Middle frontal gyrus (tissue), 1 donor: ENCODE measurements around the gene RALGAPA2.

ENCODE experiments used
- DNase-seq: peaks from one replicate; pipeline ENCODE4 v3.0.0-alpha.2; 2015; ENCODE audit warnings: low spot score; ENCODE audit errors: extremely low spot score

Gene RALGAPA2

DNA sequence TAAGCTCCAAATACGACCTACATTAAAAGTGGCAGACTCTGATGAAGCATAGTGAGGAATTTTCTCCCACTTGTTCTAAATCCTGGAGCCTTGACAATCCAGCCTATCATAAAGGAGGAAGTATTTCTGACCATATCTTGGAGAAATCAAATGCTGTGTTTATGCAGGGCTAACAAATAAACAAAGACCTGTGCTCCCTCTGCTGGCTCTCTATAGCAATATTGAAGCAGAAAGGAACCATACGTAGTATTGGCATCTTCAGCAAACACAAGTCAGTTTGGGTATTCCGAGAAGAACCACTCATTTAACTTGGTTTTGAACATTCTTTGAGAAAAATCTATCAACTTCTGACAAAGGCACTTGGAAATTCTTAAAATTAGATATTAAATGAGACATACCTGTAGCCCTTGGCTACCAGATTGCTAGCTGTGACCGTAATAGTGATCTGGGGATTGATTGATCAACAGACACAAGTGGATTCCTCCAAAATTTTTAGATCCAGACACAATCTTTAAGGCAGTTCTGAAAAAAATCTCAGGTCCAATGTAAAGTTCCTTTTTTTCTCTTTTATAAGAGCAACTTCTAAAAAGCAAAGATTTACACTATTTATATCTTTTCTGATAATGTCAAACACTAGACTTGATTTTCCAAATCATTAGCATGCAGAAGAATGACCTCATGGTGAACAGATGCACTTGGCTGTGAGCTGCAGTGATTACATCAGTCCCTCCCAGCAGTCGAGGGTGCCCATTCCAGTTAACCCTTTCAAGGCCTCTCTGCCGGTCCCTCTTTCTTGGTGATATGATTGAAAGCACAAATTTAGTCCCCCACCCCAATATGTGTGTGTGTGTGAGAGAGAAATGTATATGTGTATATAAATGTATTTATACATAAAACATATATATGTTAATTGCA is 304.3 kb downstream of the RALGAPA2 start:
- DNase-seq = no peak

DNA sequence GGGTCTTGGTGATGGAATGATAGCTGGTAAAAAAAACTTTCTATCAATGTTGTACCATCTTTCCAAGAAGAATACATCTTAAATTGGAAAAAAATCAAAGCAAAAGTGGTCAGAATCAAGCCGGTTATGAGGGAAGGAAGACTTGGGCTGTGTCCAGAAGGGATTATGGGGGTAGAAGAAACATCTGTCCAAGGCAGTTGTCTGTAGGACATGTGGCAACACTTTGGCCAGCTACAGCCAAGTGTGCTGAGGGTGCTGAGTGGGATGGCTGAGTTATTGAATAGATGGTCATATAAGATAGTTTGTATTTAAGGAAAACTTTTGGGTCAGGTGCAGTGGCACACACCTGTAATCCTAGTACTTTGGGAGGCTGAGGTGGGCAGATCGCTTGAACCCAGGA is 306.1 kb downstream of the RALGAPA2 start:
- no peak for DNase-seq

DNA sequence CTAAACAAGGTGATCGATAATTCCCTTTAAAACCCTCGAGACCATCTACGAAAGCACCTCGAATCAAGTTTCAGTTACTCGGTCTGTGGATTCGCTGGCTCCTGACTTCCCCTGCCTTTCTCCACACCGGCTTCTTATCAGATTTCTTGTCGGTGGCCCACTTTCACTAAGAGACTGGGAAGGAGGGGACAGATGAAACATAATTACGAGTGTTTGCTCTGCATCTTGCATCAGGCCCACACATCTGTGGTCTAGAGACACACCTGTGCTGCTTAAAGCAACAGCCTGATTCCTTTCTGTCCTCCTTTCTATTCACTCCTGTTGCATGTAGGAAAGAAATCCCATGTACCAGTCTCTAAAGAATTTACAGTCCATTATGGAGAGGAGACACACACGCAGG is 306.8 kb downstream of the RALGAPA2 start:
- DNase-seq = no peak

DNA sequence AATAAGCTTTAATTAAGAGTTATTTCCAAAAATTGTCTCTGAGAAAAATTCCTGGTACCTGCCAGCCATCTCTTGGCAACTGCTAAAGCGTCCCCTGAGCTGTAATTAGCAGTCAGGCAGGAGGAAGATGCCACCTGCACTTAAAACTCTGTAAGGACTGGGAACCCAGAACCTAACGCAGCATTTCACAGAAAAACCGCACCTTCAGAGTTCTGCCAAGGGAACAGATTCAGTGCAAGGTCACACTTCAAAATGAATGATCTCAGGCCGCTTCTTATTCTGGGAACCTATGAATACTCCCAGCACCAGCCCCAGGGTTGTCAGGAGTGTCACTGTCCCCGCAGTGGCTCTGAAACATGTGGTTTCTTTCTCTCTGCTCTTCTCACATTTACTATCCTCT is 307.8 kb downstream of the RALGAPA2 start:
- DNase-seq = no peak

DNA sequence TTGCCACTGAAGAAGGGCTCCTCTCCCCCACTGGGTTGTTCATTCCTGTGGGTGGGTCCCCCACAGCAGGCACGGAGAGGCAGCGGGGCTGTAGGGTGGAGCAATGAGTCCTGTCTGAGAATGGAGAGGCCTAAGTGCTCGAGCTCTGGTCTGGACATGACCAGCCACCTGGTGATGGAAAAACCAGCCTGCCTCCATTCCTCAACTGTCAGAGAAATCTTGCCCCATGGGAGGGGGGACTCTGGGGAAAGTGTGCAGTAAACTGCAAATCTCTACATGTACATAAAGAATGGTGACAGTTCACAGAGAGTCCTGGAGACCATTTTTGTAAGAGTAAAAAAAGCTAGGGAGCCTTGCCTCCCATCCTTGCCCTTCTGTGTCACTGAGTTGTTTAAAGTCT is 310.5 kb downstream of the RALGAPA2 start:
- no peak for DNase-seq

DNA sequence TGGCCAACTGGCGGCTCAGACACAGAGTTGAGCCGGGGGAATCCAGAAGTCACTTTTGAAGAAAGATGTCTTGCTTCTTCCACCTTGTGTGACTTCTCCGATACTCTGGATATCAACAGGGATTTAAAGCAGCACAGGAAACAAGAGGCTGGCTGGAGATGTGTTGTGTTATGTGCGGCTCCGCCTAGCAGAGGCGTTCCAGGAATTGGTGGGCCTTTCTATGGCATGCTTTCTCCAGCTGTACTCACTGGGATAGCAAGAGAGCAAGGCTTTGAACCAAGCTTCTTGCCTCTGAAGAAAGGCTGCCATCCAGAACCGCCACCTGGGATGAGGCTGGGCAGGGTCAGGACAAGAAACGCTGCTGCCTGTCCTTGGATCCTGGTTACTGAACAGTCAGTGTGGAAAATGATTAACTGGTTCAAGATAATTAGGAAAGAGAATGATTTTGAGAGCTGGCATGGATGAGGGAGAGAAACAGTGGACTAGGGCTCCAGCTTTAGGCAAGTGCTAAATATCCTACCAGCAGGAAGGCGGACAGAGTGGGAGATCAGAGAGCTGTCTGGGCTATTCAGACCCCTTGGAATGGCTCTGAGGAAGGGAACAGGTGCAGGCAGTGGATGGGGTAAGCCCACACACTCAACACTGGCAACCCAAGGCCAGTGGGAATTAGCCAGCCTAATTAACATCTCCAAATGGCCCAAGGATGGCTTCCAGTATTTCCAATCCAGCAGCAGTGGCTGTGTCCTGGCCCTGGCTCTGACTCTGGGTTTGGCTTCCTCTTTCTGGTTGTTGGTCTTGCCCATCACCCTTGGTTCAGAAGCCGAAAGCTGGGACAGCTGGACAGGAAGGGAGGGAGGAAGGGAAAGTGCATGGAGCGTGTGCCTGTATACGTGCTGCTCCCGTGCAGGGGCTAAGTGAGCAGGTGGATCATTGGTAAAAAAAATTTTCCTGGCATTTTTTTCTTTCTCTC is 312.6 kb downstream of the RALGAPA2 start:
- DNase-seq = no peak

DNA sequence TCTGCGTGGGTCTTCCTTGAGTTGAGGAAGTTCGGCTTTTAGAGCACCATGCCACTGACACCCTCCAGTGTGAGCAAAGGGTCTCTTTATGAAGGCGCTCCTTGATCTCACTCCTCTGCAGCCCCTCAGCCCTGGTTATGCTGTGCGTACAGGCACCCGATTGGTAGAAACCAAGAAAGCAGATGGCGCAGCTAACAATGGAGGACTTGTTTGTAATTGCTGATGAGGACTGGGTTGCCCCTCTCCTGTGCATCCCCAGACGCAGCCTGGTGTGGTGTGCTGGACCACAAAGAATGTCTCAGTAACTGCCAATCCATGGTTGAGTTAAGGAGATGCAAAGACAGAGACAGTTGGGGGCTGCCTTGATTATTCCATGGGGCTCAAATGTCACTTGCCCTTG is 314.3 kb downstream of the RALGAPA2 start:
- DNase-seq = no peak

DNA sequence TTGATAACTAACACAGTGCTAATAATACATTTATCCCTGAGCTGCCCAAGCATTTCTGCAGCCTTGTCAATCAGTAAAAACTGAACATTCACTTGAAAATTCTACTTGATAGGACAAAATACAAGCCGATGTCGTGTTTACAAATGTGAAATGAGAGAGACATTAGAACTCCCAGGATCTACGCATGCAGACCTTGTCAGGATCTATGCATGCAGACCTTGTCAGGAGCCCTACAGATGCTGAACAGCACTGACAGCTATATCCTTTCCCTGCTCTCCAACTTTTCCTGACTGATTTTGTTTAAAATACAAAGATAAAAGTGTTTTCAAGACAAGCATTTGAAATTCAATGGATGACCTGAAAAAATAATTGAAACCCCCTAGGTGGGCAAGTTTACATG is 315.6 kb downstream of the RALGAPA2 start:
- DNase-seq = no peak

DNA sequence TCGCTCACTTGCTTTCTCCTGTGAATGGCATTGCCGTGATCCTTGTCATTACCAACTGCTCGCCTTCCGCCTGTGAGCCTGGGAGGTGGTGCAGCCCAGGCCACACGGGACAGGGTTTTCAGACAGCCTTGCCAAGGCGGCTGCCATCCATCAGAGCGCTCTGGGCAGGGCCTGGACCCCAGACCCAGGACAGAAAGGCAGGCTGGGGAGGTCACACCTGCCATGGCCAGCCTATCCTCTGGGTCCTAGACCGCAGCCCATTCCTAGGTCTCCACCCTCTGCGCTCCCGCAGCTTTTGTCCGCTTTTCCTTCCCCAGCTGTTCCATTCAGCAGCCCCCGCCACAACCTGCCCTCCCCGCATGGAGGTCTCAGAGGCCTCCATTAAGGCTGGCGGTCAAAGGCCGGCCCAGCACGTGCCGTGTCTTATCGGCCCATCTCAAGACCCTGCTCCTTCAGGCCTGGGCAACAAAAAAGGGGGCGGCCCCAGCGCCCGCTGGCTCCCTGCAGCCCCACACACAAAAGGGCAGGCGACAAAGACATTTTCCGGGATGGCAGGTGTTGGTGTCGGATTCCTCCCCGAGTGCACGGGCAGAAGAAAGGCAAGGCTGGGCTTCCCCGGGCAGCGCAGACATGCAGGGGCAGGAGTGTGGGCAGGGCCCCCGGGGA is 316.4 kb downstream of the RALGAPA2 start:
- no peak for DNase-seq

DNA sequence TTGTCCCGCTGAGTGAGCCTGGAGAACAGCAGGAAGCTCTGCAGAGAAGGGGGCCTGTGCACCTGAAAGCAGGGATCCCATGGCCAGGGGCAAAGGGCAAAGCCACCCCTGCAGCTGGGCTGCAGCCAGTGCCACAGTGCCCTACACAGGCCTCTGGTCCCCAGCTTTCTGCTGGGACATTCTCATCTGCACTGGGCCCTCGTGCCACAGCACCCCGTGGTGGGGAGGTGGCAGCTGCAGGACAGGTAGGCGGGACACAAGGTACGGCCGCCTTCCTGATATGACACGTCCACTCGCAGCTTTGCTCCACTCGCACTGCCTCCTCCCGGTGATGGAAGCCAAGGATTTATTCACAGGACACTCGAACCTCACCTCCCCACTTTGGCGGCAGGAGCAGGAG is 317.4 kb downstream of the RALGAPA2 start:
- DNase-seq = no peak

DNA sequence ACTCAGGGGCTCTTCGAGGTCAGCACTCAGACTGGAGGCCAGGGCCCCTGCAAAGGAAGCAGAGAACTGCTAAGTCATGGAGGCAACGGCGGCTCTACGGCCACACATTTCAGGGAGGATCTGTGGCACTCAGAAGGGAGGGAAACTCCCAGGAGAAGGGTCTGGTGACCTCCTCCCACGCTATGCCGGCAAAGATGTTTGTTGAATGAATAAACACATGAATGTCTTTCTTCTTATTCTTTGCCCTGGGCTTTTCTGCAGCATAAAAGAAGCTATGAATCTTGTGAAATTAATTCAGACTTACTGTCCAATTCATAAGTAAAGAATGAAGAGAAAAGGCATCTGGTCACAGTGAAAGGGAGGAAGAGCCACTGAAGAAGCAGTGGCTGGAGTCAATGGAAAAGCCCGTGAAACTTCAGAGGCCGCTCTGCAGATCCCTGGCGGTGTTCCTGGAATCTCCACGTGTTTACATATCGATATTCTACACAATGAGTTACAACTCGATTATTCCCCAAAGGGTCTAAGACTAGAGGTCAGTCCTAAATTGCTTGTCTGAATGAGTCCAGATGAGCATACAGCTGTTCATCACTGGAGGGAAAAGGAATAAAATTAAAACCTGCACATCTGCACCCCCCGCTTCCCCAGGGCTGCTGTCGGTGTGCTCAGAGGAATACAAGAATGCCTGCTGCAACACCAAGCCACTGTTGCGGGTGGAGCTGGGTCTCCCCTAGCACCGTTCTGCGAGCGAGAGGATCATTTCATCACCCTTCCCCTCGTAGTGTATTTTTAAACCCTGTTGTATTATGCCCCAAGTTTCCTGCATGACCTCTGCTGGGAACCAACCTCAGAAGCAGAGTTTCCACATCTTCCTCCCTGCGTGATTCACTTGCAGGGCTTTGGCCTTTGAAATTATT is 319.0 kb downstream of the RALGAPA2 start:
- no peak for DNase-seq

DNA sequence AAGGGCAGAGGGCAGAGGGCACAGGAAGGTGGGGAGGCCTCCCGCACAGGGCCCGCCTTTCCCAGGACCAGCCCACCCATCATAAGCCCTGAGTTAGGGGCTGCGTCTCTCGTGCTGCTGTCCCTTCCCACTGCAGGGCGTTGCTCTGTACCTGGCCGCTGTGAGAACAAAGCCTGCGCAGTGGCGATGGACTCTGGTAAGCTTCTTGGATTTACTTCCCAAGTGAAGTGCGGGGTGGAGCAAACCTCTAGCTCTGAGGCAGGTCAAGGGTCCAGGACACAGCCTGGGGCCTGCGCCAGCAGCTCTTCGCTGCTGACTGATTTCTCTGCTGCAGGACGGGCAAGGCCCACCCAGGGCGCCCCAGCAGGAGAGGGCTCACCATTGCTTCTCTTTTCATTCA is 320.7 kb downstream of the RALGAPA2 start:
- no peak for DNase-seq

DNA sequence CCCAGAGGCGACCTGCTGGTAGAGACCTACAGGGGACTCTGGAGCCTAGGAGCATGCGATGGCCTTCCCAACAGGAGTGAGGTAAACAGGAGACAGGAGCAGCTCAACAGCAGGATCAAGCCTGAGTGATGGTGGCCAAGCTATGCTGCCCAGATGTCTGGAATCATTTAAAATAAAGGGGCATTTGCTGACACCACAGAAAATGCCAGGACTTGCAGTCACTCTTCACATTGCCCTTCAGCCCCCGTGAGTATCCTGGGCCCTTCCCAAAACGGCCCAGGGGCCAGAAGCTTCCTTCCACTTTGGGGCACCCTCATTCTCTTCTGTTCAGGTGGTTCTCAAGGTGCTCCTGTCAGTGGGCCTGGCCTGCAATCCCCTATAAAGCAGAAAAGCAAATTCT is 321.3 kb downstream of the RALGAPA2 start:
- no peak for DNase-seq

DNA sequence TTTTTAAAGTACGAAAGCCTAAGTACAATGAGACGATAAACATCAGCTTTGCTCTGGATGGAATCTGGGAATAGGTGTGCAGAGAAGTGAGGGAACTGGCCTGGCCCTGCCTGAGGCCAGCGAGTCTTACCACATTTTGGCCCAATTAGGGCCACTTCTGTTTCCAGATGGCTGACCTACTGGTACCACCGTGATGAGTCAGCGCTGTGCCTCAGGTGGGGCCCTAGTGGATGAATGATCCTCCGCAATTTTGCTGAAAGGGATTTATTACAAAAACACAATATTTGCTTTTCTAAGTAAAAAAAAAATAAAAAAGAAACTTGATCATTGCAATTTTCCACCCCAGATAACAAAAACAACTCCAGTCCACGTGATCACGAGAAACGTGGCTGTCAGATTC is 322.1 kb downstream of the RALGAPA2 start:
- no peak for DNase-seq

DNA sequence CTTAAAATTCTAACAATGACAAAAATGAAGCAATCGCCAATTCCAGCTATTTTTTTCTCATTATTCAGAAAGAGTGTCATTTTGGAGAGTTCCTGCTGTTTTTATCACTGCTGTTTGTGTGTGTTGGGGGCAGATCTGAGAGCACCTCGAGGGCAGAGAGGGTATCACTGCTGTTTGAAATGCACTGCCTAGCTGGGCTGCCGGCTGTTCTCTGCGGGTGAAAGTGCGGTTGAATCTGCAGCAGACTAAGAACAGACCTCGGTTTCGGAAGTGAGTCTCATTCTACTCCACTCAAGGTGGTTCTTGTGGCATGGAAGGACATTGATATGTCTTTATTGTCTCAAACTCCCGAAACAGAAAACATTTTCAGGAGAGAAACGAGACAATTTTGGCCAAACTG is 326.3 kb downstream of the RALGAPA2 start:
- no peak for DNase-seq

DNA sequence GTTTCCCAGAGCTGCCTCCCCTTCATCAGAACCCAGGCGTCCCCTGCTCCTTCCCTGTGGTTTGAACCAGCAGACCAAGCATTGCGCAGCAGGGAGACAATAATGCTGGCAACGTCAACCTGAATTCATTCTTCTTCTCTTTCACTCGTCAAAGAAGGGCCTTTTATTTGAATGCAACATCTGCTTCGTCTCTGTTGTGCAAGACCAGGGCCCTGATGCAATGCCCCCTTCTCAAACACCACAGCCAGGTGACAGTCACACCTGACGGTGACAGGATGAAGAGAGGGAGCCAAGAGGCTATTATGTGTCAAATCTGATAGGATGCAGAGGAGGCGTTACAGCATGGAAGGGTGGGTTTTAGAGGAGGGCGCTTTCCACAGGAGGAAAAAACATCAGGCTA is 336.6 kb downstream of the RALGAPA2 start:
- DNase-seq = no peak

DNA sequence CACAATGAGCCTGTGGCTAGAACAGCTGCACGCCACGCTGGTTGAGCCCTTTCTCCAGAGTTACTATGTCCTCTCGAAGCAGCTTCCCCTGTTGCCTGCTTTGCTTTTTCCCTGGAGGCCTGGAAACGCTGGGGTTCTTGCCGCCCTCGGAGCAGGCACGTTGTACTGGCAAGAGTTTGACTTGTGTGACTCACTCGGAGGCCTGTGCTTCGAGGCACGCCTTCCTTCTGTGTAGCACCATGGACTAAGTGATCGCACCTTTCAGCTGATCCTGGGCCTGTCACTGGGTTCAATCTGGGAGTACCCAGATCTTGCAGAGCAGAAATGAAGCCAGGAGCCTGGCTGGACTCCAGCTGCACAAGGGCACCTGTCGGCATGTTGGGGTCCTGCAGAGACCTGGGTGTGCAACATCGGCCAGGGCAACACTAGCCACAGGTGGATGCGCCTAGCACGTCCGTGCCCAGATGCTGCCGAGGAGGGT is 339.3 kb downstream of the RALGAPA2 start:
- no peak for DNase-seq

DNA sequence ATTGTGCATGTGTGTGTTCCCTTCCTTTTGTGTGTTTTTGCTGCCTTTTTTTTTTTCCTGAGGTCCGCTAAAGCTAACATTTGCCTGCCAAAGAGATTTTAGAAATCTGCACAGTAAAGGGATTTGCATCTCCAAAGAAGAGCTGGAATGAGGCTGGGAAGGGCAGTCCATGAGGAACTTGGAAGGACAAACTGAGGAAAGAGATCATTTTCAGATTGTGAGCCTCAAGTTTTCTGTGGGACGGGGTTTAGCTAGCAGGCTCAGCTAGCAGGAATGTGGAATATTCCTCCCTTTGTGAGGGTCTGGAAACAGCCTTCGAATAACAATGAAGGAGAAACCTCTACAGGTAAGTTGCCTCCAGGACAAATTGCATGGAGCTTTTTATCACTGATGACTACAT is 340.8 kb downstream of the RALGAPA2 start:
- DNase-seq = no peak

DNA sequence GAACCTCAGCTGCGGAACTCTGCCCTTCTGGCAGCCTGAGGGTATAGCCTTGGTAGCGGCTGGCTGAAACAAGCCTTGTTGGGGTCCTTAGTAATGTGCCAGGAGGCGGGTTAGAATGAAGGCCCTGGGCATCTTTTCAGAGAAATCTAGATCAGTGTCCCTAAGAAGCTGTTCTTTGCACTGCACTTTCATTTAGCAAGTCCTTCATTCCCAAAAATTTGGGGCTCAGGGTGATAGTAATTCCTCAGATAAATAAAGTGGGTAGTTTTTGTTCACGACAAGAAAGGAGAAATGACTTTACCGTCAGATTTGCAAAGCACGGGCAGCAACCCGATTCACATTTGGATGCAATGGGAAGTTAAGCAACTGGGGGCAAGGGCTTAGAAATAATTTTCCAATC is 341.4 kb downstream of the RALGAPA2 start:
- DNase-seq = no peak

DNA sequence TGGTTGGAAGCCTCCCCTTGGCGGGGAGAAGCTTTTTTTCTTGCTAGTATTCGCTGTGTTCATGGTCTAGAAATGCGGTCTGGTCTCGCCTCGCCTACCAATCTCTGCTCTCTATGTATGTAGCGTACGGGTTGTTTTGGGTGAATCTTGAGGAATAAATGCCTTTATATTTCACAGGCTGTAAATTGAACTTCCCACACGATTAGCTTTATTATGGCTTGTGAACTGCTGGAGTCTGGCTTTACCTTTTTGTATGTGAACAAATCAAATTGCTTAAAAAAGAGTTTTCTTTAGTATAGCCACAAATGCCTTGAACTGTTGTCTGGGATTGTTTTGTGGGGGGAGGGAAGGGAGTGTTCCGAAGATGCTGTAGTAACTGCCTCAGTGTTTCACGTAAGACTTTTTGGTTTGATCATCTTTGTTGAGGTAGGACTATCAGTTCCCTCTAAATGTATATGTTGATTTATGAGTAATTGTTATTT is 342.3 kb downstream of the RALGAPA2 start:
- no peak for DNase-seq
